Loucy (cell line): Measurements from ENCODE around the gene ALKBH3.

ENCODE experiments used
- H2AFZ ChIP-seq: fragments of 200-600 bp; sonication (generic); 2 replicates; pipeline ENCODE4 v1.6.0; 2016; ENCODE audit warnings: antibody characterized with exemption, mild to moderate bottlenecking, low read length, moderate library complexity
- H3F3A ChIP-seq: fragments of 200-600 bp; 2 replicates; pipeline ENCODE4 v1.6.0; 2016; ENCODE audit warnings: antibody characterized with exemption, low read depth, mild to moderate bottlenecking
- H3K27me3 ChIP-seq: fragments of 200-600 bp; sonication (generic); 2 replicates; pipeline ENCODE4 v1.6.1; 2014; ENCODE audit warnings: low read length, mild to moderate bottlenecking; ENCODE audit not compliant: insufficient read depth, poor library complexity, severe bottlenecking
- H3K36me3 ChIP-seq: fragments of 200-600 bp; sonication (generic); 2 replicates; pipeline ENCODE4 v1.6.1; 2016; ENCODE audit warnings: low read length; ENCODE audit not compliant: insufficient read depth
- H3K4me1 ChIP-seq: fragments of 200-600 bp; sonication (generic); 2 replicates; pipeline ENCODE4 v1.5.1; 2014; ENCODE audit warnings: low read length, mild to moderate bottlenecking; ENCODE audit not compliant: insufficient read depth, poor library complexity, severe bottlenecking
- H3K4me2 ChIP-seq: fragments of 200-600 bp; sonication (generic); 2 replicates; pipeline ENCODE4 v1.6.0; 2014; ENCODE audit warnings: antibody characterized with exemption, low read length, low read depth, mild to moderate bottlenecking; ENCODE audit not compliant: poor library complexity, severe bottlenecking
- H3K4me3 ChIP-seq: fragments of 200-600 bp; sonication (generic); 2 replicates; pipeline ENCODE4 v1.5.1; 2014; ENCODE audit warnings: low read length, mild to moderate bottlenecking, mixed read lengths; ENCODE audit not compliant: poor library complexity, severe bottlenecking
- H3K79me2 ChIP-seq: fragments of 200-600 bp; sonication (generic); 2 replicates; pipeline ENCODE4 v1.6.1; 2014; ENCODE audit warnings: low read length; ENCODE audit not compliant: insufficient read depth
- H3K9ac ChIP-seq: fragments of 200-600 bp; sonication (generic); 2 replicates; pipeline ENCODE4 v1.6.0; 2014; ENCODE audit warnings: mild to moderate bottlenecking, low read depth, low read length, moderate library complexity; ENCODE audit not compliant: poor library complexity, severe bottlenecking
- H3K9me2 ChIP-seq: fragments of 200-600 bp; sonication (generic); replicated peaks from 2 replicates; pipeline ENCODE4 v1.6.1; 2016; ENCODE audit warnings: low read depth, low read length, mixed read lengths
- H3K9me3 ChIP-seq: fragments of 200-600 bp; sonication (generic); 2 replicates; pipeline ENCODE4 v1.6.1; 2014; ENCODE audit warnings: mild to moderate bottlenecking, antibody characterized with exemption, low read length, low read depth; ENCODE audit not compliant: insufficient read depth
- H4K20me1 ChIP-seq: fragments of 200-600 bp; sonication (generic); 2 replicates; pipeline ENCODE4 v1.6.0; 2014; ENCODE audit warnings: antibody characterized with exemption, low read length, mild to moderate bottlenecking; ENCODE audit not compliant: insufficient read depth, poor library complexity, severe bottlenecking
- CTCF ChIP-seq: fragments of 200-600 bp; sonication (generic); conservative IDR thresholded peaks from 2 replicates; pipeline ENCODE4 v1.5.1; 2014; ENCODE audit warnings: mild to moderate bottlenecking, antibody characterized with exemption, low read length
- EZH2phosphoT487 ChIP-seq: fragments of 200-600 bp; IDR thresholded peaks from 2 replicates; pipeline ENCODE4 v1.6.1; 2018; ENCODE audit warnings: antibody characterized with exemption, mild to moderate bottlenecking, moderate library complexity, borderline replicate concordance

ALKBH3 gene

GRCh38 chr11:43837879-43838278 is 42.8 kb upstream of the ALKBH3 start:
- Histone ChIP-seq H3K79me2 (no peaks in the 10 kb centered on the region), H3K9ac (no peak overlapping the region), H3K9me3 (no peaks in the 10 kb centered on the region), H3K36me3 (peaks cover 13% of the 10 kb centered on the region; the same call in 1 of the 2 replicates), H4K20me1 (no peaks in the 10 kb centered on the region), H3K27me3 (no peaks in the 10 kb centered on the region), H3K4me3 (no peak overlapping the region), H3K9me2 (no peaks in the 10 kb centered on the region), H3K4me2 (no peak overlapping the region), H3F3A (no peaks in the 10 kb centered on the region), H2AFZ (no peak overlapping the region), H3K4me1 (no peaks in the 10 kb centered on the region)
- TF ChIP-seq EZH2phosphoT487: no peak
- TF ChIP-seq CTCF: no peak

GRCh38 chr11:43842021-43842420 is 38.6 kb upstream of the ALKBH3 start:
- peaks cover 13% of the 10 kb centered on the region; the same call in 1 of the 2 replicates for H3K36me3 ChIP-seq
- TF ChIP-seq CTCF (no peak), EZH2phosphoT487 (no peak)
- H3K9me2 ChIP-seq: no peaks in the 10 kb centered on the region
- no peaks in the 10 kb centered on the region for H3K9me3 ChIP-seq
- no peaks in the 10 kb centered on the region for H4K20me1 ChIP-seq
- H3K9ac ChIP-seq: no peak overlapping the region
- H3K4me2 ChIP-seq: no peak overlapping the region
- no peaks in the 10 kb centered on the region for H3K79me2 ChIP-seq
- H3K4me1 ChIP-seq: no peaks in the 10 kb centered on the region
- no peak overlapping the region for H2AFZ ChIP-seq
- no peak overlapping the region for H3K4me3 ChIP-seq
- H3K27me3 ChIP-seq: no peaks in the 10 kb centered on the region
- H3F3A ChIP-seq: no peaks in the 10 kb centered on the region

GRCh38 chr11:43845816-43846215 is 34.8 kb upstream of the ALKBH3 start:
- Histone ChIP-seq H3K9me3 (no peaks in the 10 kb centered on the region), H3K27me3 (no peaks in the 10 kb centered on the region), H3K4me2 (no peak overlapping the region), H3K9me2 (no peaks in the 10 kb centered on the region), H3K4me1 (no peaks in the 10 kb centered on the region), H2AFZ (no peak overlapping the region), H3K79me2 (no peaks in the 10 kb centered on the region), H3K9ac (no peak overlapping the region), H3K36me3 (peaks cover under 1% of the 10 kb centered on the region; the same call in 1 of the 2 replicates), H3K4me3 (no peak overlapping the region), H3F3A (no peaks in the 10 kb centered on the region), H4K20me1 (no peaks in the 10 kb centered on the region)
- TF ChIP-seq EZH2phosphoT487 (no peak), CTCF (no peak)
